Brain microvascular endothelial cell (primary cell): ENCODE data around the gene ARHGAP15.

ENCODE experiments used
- DNase-seq: peaks from one replicate; pipeline ENCODE4 v3.0.0-alpha.2; 2020
- H3K27ac ChIP-seq: fragments of 250-450 bp; sonication (Bioruptor Pico); 2 replicates; pipeline ENCODE4 v1.5.1; 2020; ENCODE audit warnings: mild to moderate bottlenecking, moderate library complexity
- H3K27me3 ChIP-seq: fragments of 250-450 bp; sonication (Bioruptor Pico); replicated peaks from 2 replicates; pipeline ENCODE4 v1.5.1; 2020; ENCODE audit warnings: mild to moderate bottlenecking
- H3K36me3 ChIP-seq: fragments of 250-450 bp; sonication (Bioruptor Pico); replicated peaks from 2 replicates; pipeline ENCODE4 v1.5.1; 2020; ENCODE audit warnings: mild to moderate bottlenecking
- H3K4me3 ChIP-seq: 2 replicates; pipeline ENCODE4 v1.5.1; 2011; ENCODE audit warnings: low read depth, mild to moderate bottlenecking, control low read depth, low read length, moderate library complexity
- CTCF ChIP-seq: IDR thresholded peaks from 2 replicates; pipeline ENCODE4 v1.5.1; 2011; ENCODE audit warnings: low read depth, mild to moderate bottlenecking, moderate library complexity, low read length, control low read depth, inconsistent platforms; ENCODE audit errors: missing control alignments
- in situ Hi-C: cut with HindIII; loops from 2 replicates; pipeline ENCODE4 v1.10.0; 2017; ENCODE audit warnings: low sequenced_read_pairs, low pct_ligation_motif_present

Gene ARHGAP15

GRCh38 chr2:143433840-143434239, 304.6 kb downstream of the ARHGAP15 start:
- DNase-seq = no peak
- in situ Hi-C loops = no loop called here
- no peaks in the 10 kb centered on the region for H3K27me3 ChIP-seq
- no peaks in the 10 kb centered on the region for H3K36me3 ChIP-seq
- H3K4me3 ChIP-seq = no peak overlapping the region
- no peak overlapping the region for H3K27ac ChIP-seq
- TF ChIP-seq CTCF = no peak

GRCh38 chr2:143434445-143434844, 305.2 kb downstream of the ARHGAP15 start:
- in situ Hi-C loops = no loop called here
- Histone ChIP-seq H3K27me3 (no peaks in the 10 kb centered on the region), H3K36me3 (no peaks in the 10 kb centered on the region), H3K27ac (no peak overlapping the region), H3K4me3 (no peak overlapping the region)
- TF ChIP-seq CTCF = no peak
- DNase-seq = no peak

GRCh38 chr2:143435131-143435530, 305.9 kb downstream of the ARHGAP15 start:
- in situ Hi-C loops = no loop called here
- peak; percentile 3 for TF ChIP-seq CTCF
- Histone ChIP-seq H3K27me3 (no peaks in the 10 kb centered on the region), H3K27ac (no peak overlapping the region), H3K4me3 (no peak overlapping the region), H3K36me3 (no peaks in the 10 kb centered on the region)
- peak; percentile 25 for DNase-seq

- no peak for TF ChIP-seq CTCF
- H3K4me3 ChIP-seq = no peak overlapping the region
- no peak overlapping the region for H3K27ac ChIP-seq
- no peaks in the 10 kb centered on the region for H3K27me3 ChIP-seq
- in situ Hi-C loops = no loop called here
- no peaks in the 10 kb centered on the region for H3K36me3 ChIP-seq
- DNase-seq = no peak
Measured at GRCh38 chr2:143436951-143437350, 307.7 kb downstream of the ARHGAP15 start.

- TF ChIP-seq CTCF = no peak
- Histone ChIP-seq H3K4me3 (no peak overlapping the region), H3K27me3 (no peaks in the 10 kb centered on the region), H3K36me3 (no peaks in the 10 kb centered on the region), H3K27ac (no peak overlapping the region)
- DNase-seq = no peak
- in situ Hi-C loops = no loop called here
Measured at GRCh38 chr2:143440411-143441012, 311.3 kb downstream of the ARHGAP15 start.

- no peak for TF ChIP-seq CTCF
- in situ Hi-C loops = no loop called here
- H3K4me3 ChIP-seq = no peak overlapping the region
- H3K27ac ChIP-seq = no peak overlapping the region
- no peak for DNase-seq
- no peaks in the 10 kb centered on the region for H3K27me3 ChIP-seq
- H3K36me3 ChIP-seq = no peaks in the 10 kb centered on the region
Measured at GRCh38 chr2:143442193-143442592, 313.0 kb downstream of the ARHGAP15 start.
